BLaER1 treated with 17β-estradiol and CSF1 and Interleukin-3, amounts not matched to agents 10 nM and 100 nM (cell line): Measurements from ENCODE around the gene ZBTB33.

Experiments used
- H3K27ac ChIP-seq, 11 experiments: shearing (Covaris generic); formaldehyde crosslinking; 2 replicates each; pipeline ENCODE4 v1.8.1; 2022
- H3K27me3 ChIP-seq, 11 experiments: shearing (Covaris generic); formaldehyde crosslinking; 2 replicates each; pipeline ENCODE4 v1.8.1; 2022
- H3K36me3 ChIP-seq, 11 experiments: shearing (Covaris generic); formaldehyde crosslinking; 2 replicates each; pipeline ENCODE4 v1.8.1; 2022
- H3K4me1 ChIP-seq, 10 experiments: shearing (Covaris generic); formaldehyde crosslinking; 2 replicates each; pipeline ENCODE4 v1.8.1; 2022
- H3K4me2 ChIP-seq, 11 experiments: shearing (Covaris generic); formaldehyde crosslinking; 2 replicates each; pipeline ENCODE4 v1.8.1; 2022
- H3K4me3 ChIP-seq, 10 experiments: shearing (Covaris generic); formaldehyde crosslinking; 2 replicates each; pipeline ENCODE4 v1.8.1; 2022
- H3K9ac ChIP-seq, 11 experiments: shearing (Covaris generic); formaldehyde crosslinking; 2 replicates each; pipeline ENCODE4 v1.8.1; 2022
- H3K9me3 ChIP-seq, 11 experiments: shearing (Covaris generic); formaldehyde crosslinking; replicated peaks in 1 of 11; 2 replicates each; pipeline ENCODE4 v1.8.1; 2022
- H4K20me1 ChIP-seq, 11 experiments: shearing (Covaris generic); formaldehyde crosslinking; 2 replicates each; pipeline ENCODE4 v1.8.1; 2022
- Cebpa-rat ChIP-seq, 11 experiments: shearing (Covaris generic); IDR thresholded peaks; 2 replicates each; pipeline ENCODE4 v1.8.1; 2022

The ZBTB33 gene

GRCh38 chrX:120250522-120251271 is at the start of gene ZBTB33:
TSS of gene ZBTB33 (plus strand) at chrX:120250812. CDS start at chrX:120253416, 2,604 bp downstream.
- H3K9me3 ChIP-seq: no peaks in the 10 kb centered on the region
- no peaks in the 10 kb centered on the region for H3K27me3 ChIP-seq
- peak within 1 kb of the TSS; percentile 87 to 95 (median 93) for H3K27ac ChIP-seq
- no peak for TF ChIP-seq Cebpa-rat (IDR thresholded peaks at IDR 0.05)
- H3K4me3 ChIP-seq: peak within 1 kb of the TSS; percentile 63 to 80 (median 74)
- H3K4me1 ChIP-seq: peaks cover 0 to 11% (median 3%) of the 10 kb centered on the region in 10 experiments; a peak in 6 of 20 replicates
- H4K20me1 ChIP-seq: peaks cover 0 to 31% (median 13%) of the 10 kb centered on the region in 11 experiments; a peak in 8 of 22 replicates
- H3K9ac ChIP-seq: peak within 1 kb of the TSS; percentile 89 to 95 (median 92)
- peak within 1 kb of the TSS; percentile 58 to 77 (median 69) for H3K4me2 ChIP-seq
- H3K36me3 ChIP-seq: peaks cover 21 to 29% (median 26%) of the 10 kb centered on the region in 11 experiments; a peak in 21 of 22 replicates

- Histone ChIP-seq H3K9me3 (no peaks in the 10 kb centered on the region), H3K36me3 (no peaks in the 10 kb centered on the region), H3K9ac (no peak overlapping the region), H3K27me3 (no peaks in the 10 kb centered on the region), H4K20me1 (no peaks in the 10 kb centered on the region), H3K27ac (no peak overlapping the region), H3K4me2 (no peak overlapping the region), H3K4me1 (peaks cover 0 to 8% (median 0%) of the 10 kb centered on the region in 10 experiments; a peak in 2 of 20 replicates), H3K4me3 (no peak overlapping the region)
- no peak for TF ChIP-seq Cebpa-rat (IDR thresholded peaks at IDR 0.05)
These were observed 49.8 kb upstream of the ZBTB33 start for GRCh38 chrX:120200851-120201250.

GRCh38 chrX:120205816-120206753 is 44.5 kb upstream of the ZBTB33 start:
- Histone ChIP-seq H3K4me1 (peaks cover 0 to 4% (median 0%) of the 10 kb centered on the region in 10 experiments; a peak in 1 of 20 replicates), H3K27ac (no peak overlapping the region), H3K27me3 (no peaks in the 10 kb centered on the region), H3K9ac (no peak overlapping the region), H4K20me1 (no peaks in the 10 kb centered on the region), H3K4me3 (no peak overlapping the region), H3K4me2 (no peak overlapping the region), H3K9me3 (no peaks in the 10 kb centered on the region), H3K36me3 (no peaks in the 10 kb centered on the region)
- TF ChIP-seq Cebpa-rat (IDR thresholded peaks at IDR 0.05): no peak

DNA sequence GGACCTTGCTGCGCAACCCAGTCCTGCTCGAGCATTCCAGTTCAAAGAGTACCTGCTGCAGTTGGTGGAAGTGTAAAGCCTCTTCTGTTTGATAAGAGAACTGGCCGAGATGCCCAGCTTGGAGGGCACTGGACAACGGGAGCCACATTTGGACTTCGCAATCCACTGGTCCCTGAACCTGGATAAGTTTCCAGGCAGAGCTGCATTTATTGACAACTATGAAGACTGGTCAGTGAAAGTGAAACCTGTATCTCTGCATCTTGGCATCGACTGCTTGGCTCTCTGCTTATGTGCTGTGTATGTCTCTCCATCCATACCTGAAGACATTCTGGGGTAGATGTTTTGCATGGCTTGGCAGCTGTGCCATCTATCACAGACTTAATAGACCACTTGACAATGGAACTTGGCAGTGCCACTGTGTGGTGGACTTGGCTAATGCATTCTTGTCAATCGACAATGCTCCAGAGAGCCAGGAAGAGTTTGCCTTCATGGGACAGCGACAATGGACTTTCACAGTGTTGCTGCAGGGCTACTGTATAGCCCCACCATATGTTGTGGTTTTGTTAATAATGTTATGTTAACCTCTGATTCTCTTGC is 43.5 kb upstream of the ZBTB33 start:
- Histone ChIP-seq H3K4me1 (peaks cover 0 to 4% (median 0%) of the 10 kb centered on the region in 10 experiments; a peak in 1 of 20 replicates), H3K9ac (no peak overlapping the region), H3K4me2 (no peak overlapping the region), H3K27ac (no peak overlapping the region), H3K27me3 (no peaks in the 10 kb centered on the region), H3K9me3 (no peaks in the 10 kb centered on the region), H3K36me3 (no peaks in the 10 kb centered on the region), H3K4me3 (no peak overlapping the region), H4K20me1 (no peaks in the 10 kb centered on the region)
- TF ChIP-seq Cebpa-rat (IDR thresholded peaks at IDR 0.05): no peak

GRCh38 chrX:120213438-120214265 is 37.0 kb upstream of the ZBTB33 start:
- Histone ChIP-seq H3K9ac (no peak overlapping the region), H3K36me3 (no peaks in the 10 kb centered on the region), H3K4me1 (no peaks in the 10 kb centered on the region), H3K9me3 (no peaks in the 10 kb centered on the region), H3K4me3 (no peak overlapping the region), H3K27me3 (no peaks in the 10 kb centered on the region), H3K4me2 (no peak overlapping the region), H4K20me1 (no peaks in the 10 kb centered on the region), H3K27ac (no peak overlapping the region)
- no peak for TF ChIP-seq Cebpa-rat (IDR thresholded peaks at IDR 0.05)

DNA sequence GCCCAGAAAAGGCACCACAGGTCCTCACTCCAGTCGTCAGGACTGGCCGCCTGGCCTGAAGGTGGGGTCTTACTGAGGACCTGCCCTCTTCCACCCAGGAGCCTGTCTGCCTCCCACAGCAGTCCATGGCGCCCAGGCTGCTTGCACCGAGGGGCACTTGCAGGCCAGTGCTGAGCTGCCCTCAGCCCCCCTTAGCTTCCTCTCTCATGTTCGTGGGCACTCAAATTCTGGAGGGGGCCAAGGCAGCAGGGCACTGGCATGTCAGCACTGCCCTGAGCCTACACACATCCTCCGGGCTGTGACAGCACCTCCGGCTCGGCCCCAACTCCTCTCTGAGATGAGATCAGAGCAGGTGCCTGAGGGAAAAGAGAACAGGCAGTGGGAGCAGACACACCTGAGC is 27.2 kb upstream of the ZBTB33 start:
- H3K27me3 ChIP-seq: no peaks in the 10 kb centered on the region
- no peak overlapping the region for H3K9ac ChIP-seq
- no peak overlapping the region for H3K4me2 ChIP-seq
- no peak overlapping the region for H3K4me3 ChIP-seq
- H3K4me1 ChIP-seq: no peaks in the 10 kb centered on the region
- H4K20me1 ChIP-seq: no peaks in the 10 kb centered on the region
- no peaks in the 10 kb centered on the region; a peak in 2 of 22 replicates for H3K36me3 ChIP-seq
- TF ChIP-seq Cebpa-rat (IDR thresholded peaks at IDR 0.05): no peak
- H3K27ac ChIP-seq: no peak overlapping the region
- H3K9me3 ChIP-seq: peaks cover 0 to 6% (median 0%) of the 10 kb centered on the region in 11 experiments; a peak in 1 of 22 replicates

- Histone ChIP-seq H3K27me3 (no peaks in the 10 kb centered on the region), H3K4me2 (no peak overlapping the region), H4K20me1 (no peaks in the 10 kb centered on the region), H3K9ac (no peak overlapping the region), H3K27ac (no peak overlapping the region), H3K36me3 (no peaks in the 10 kb centered on the region; a peak in 2 of 22 replicates), H3K4me3 (no peak overlapping the region), H3K9me3 (peaks cover 0 to 6% (median 0%) of the 10 kb centered on the region in 11 experiments; a peak in 1 of 22 replicates), H3K4me1 (peaks cover 0 to 8% (median 0%) of the 10 kb centered on the region in 10 experiments; a peak in 5 of 20 replicates)
- no peak for TF ChIP-seq Cebpa-rat (IDR thresholded peaks at IDR 0.05)
These were observed 26.2 kb upstream of the ZBTB33 start for GRCh38 chrX:120224388-120224787.

DNA sequence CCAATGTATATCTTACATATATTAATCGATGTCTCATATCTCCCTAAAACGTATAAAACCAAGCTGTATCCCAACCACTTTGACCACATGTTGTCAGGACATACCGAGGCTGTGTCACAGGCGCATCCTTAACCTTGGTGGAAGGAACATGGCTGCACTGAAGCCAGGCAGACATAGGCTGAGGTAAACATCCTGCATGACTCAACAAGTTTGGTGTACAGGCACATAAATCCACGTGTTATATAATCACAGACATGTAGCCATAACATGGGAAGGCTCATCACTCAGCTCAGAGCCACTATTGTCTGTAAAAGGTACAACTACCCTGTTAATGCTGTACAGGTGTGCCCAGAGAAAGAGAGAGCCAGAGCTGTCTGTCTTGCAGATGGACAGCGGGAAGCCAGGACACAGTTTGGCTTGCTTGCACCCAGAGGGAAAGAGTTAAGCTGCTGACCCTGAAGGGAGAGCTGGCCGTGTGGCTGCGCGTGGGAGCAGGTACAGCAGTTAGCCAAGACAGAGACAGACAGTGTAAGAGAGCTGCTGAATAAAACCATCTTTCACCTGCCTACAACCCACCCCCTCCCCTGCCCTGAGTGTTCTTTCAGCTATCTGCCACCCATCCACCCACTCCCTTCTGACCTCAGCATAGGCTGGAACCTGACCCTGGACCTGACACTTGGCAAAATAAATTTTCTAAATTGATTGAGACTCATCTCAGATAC is 22.3 kb upstream of the ZBTB33 start:
- H4K20me1 ChIP-seq: no peaks in the 10 kb centered on the region
- H3K36me3 ChIP-seq: peaks cover 0 to 9% (median 0%) of the 10 kb centered on the region in 11 experiments; a peak in 5 of 22 replicates
- no peaks in the 10 kb centered on the region for H3K27me3 ChIP-seq
- H3K9ac ChIP-seq: no peak overlapping the region
- TF ChIP-seq Cebpa-rat (IDR thresholded peaks at IDR 0.05): no peak
- peaks cover 16 to 27% (median 19%) of the 10 kb centered on the region in 11 experiments for H3K9me3 ChIP-seq
- no peak overlapping the region for H3K27ac ChIP-seq
- H3K4me2 ChIP-seq: no peak overlapping the region
- no peak overlapping the region for H3K4me3 ChIP-seq
- peaks cover 0 to 19% (median 0%) of the 10 kb centered on the region in 10 experiments; a peak in 6 of 20 replicates for H3K4me1 ChIP-seq
